GM06990 (cell line): ENCODE measurements around the gene CAPN10.
"Not testable (repeated sequence)": the region's sequence is repeated elsewhere in the genome, so short reads cannot be mapped to it uniquely, and the experiment has no call there.

ENCODE experiments used
- DNase-seq: peaks from one replicate; pipeline ENCODE4 v3.0.0-alpha.2; 2011; ENCODE audit not compliant: insufficient read length; ENCODE audit errors: extremely low read depth
- H3K27me3 ChIP-seq: replicated peaks from 2 replicates; pipeline ENCODE4 v1.6.0; 2011; ENCODE audit warnings: low read length; ENCODE audit not compliant: control insufficient read depth, insufficient read depth
- H3K36me3 ChIP-seq: 2 replicates; pipeline ENCODE4 v1.5.1; 2011; ENCODE audit warnings: low read length; ENCODE audit not compliant: control insufficient read depth, insufficient read depth
- H3K4me3 ChIP-seq: replicated peaks from 2 replicates; pipeline ENCODE4 v1.5.1; 2011; ENCODE audit warnings: low read depth, mild to moderate bottlenecking, control low read depth, low read length
- TF ChIP-seq, protein P1 (sequence below): IDR thresholded peaks from 2 replicates; pipeline ENCODE4 v1.5.1; 2011; ENCODE audit warnings: low read length, control low read depth, mild to moderate bottlenecking, inconsistent platforms; ENCODE audit not compliant: insufficient read depth, poor library complexity, severe bottlenecking

The CAPN10 gene

DNA sequence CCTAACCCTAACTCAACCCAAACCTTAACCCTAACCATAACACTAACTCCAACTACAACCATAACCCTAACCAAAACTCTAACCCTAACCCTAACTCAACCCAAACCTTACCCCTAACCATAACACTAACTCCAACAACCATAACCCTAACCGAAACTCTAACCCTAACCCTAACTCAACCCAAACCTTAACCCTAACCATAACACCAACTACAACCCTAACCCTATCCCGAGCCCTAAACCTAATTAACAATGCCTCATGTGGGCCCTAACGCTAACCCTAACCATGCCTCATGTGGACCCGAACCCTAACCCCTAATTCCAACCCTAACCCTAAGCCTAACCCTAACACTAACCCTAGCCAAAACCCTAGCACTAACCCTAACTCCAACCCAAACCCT, 27.2 kb downstream of the CAPN10 start:
- DNase-seq, result no peak
- Histone ChIP-seq H3K4me3 (no peak overlapping the region), H3K27me3 (no peaks in the 10 kb centered on the region), H3K36me3 (no peaks in the 10 kb centered on the region)
- TF ChIP-seq, protein P1, sequence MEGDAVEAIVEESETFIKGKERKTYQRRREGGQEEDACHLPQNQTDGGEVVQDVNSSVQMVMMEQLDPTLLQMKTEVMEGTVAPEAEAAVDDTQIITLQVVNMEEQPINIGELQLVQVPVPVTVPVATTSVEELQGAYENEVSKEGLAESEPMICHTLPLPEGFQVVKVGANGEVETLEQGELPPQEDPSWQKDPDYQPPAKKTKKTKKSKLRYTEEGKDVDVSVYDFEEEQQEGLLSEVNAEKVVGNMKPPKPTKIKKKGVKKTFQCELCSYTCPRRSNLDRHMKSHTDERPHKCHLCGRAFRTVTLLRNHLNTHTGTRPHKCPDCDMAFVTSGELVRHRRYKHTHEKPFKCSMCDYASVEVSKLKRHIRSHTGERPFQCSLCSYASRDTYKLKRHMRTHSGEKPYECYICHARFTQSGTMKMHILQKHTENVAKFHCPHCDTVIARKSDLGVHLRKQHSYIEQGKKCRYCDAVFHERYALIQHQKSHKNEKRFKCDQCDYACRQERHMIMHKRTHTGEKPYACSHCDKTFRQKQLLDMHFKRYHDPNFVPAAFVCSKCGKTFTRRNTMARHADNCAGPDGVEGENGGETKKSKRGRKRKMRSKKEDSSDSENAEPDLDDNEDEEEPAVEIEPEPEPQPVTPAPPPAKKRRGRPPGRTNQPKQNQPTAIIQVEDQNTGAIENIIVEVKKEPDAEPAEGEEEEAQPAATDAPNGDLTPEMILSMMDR, result no peak

DNA sequence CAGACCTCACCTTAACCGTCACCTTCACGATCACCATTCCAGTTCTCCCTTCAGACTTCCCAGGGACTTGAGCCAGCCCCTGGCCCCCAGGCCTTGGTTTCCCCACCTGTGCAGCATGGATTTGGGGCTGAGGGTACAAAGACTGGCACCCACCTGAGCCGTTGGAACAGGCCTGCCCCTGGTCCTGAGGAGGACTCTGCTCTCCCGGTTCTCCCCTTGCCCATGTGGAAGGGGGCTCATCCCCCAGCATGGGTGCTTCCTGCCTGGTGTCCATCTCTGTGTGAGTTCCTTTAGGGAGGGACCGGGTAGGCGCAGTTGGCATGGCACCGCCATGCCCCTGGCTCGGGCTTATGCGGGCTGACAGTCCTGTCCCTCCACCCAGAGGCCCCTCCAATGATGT, 27.9 kb downstream of the CAPN10 start:
- Histone ChIP-seq H3K27me3 (no peaks in the 10 kb centered on the region), H3K4me3 (no peak overlapping the region), H3K36me3 (no peaks in the 10 kb centered on the region)
- TF ChIP-seq, protein P1, result no peak
- no peak for DNase-seq

DNA sequence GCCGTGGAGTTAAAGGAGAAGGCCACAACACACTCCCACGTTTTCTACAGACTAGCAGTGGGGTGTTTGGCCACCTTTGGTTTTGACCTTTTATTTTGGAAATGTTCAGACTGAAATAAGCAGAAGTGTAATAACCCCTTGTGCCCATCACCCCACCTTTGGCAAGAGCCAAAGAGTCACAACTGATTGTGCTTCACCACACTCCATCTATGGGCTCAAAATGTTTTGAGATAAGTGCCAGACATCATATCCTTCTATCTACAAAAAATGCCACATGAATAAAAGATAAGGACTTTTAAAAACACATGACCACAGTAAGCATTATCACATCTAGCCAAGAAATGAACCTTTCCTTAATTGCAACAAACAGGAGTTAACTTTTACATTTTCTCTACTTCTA, 28.9 kb downstream of the CAPN10 start:
- H3K4me3 ChIP-seq, result no peak overlapping the region
- no peaks in the 10 kb centered on the region for H3K27me3 ChIP-seq
- H3K36me3 ChIP-seq, result no peaks in the 10 kb centered on the region
- no peak for DNase-seq
- TF ChIP-seq, protein P1, result no peak

DNA sequence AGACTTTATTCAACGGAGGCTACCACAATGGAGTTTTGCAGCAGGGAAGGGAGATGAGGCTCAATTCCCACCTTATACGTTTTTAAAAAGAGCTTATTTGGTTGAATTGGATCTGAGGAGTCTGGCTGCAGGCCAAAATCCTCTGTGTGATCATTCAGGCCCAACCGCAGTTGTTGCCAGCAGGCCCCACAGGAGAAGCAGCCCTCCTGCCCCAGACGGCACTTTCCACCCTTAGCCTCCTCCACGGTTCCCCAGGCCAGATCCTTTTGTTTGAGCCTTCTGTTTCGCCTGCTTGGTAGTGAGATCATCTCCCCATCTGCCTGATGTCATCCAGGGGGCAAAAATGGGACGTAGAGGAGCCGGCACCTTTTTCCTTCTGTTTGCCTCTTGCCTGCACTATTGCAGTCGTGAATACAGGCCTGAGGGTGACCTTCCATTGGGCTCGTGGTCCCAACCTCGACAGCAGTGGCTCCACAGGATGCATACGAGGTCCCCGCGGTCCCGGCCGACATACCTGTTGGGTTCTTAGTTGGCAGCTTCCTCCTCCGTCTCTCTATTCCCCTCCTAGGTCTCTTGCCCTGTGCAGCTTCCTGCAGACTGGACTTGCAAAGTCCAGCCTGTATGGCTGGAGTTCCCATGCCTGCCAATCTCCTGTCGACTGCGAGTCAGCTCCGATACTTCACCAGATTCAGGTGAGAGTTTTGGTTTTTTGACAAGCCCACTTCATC, 29.4 kb downstream of the CAPN10 start:
- H3K27me3 ChIP-seq, result no peaks in the 10 kb centered on the region
- TF ChIP-seq, protein P1, result no peak
- H3K4me3 ChIP-seq, result no peak overlapping the region
- no peaks in the 10 kb centered on the region for H3K36me3 ChIP-seq
- DNase-seq, result no peak

DNA sequence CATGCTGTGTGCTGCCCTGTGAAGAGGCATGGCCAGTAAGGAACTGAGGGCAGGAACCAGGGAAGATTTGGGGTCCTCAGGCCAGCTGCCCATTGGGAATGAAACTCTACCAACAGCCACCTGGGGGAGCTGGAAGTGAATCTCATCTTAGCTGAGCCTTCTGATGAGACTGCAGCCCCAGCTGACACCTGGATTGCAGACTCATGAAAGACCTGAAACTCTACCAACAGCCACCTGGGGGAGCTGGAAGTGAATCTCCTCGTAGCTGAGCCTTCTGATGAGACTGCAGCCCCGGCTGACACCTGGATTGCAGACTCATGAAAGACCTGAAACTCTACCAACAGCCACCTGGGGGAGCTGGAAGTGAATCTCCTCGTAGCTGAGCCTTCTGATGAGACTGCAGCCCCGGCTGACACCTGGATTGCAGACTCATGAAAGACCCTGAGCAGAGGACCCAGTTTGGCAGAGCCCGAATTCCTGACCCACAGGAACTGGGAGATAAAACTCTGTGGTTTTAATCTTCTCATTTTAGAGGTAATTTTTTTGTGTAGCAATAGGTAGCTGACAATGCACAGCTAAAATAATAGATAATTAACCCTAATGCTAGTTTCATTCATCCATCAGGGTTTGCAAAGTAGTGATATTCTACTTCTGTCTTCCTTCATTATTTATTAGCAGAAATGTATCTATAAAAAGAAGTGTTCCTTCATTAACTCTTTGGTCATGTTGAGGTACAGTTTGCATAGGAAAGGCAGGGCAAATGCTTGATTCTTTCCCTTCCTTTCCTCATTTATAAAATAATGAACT, 30.5 kb downstream of the CAPN10 start:
- not testable (repeated sequence) for H3K36me3 ChIP-seq, DNase-seq, H3K4me3 ChIP-seq, H3K27me3 ChIP-seq

DNA sequence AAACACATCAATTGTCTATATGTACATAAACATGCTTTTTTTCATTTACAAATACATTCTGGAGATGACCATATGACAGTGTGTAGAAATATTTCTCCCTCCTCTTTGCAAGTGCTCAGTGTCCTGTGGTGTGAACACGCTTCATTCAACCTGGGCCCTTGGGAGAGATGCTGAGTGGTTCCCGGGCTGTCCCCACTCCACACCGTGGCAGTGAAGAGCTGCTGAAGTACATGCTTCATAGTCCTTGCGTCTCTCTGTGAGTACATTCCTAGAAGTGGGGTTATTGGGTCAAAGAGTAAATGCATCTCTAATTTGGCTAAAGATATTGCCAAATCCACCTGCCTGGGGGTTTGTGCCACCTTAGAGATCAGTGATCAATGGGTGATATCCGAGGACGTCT, 32.2 kb downstream of the CAPN10 start:
- Histone ChIP-seq H3K27me3 (no peaks in the 10 kb centered on the region), H3K4me3 (no peak overlapping the region), H3K36me3 (no peaks in the 10 kb centered on the region; the same call in 1 of the 2 replicates)
- no peak for DNase-seq
- TF ChIP-seq, protein P1, result no peak
